HG03378 (cell line): Measurements from ENCODE around the gene FGF9.

Experiments used
- ATAC-seq: cut with Tn5 transposase; IDR thresholded peaks from one replicate; pipeline ENCODE4 v1.9.1; 2021; ENCODE audit warnings: mild to moderate bottlenecking, moderate library complexity; ENCODE audit not compliant: unreplicated experiment

The FGF9 gene

GRCh38 chr13:21673789-21674489, 3.1 kb downstream of the FGF9 start:
- ATAC-seq: no peak

- ATAC-seq: no peak
Observed at GRCh38 chr13:21674490-21675009, 3.7 kb downstream of the FGF9 start.

- ATAC-seq: no peak
Observed at GRCh38 chr13:21675095-21675991, 4.5 kb downstream of the FGF9 start.

- no peak for ATAC-seq
Observed at GRCh38 chr13:21676611-21677021, 5.7 kb downstream of the FGF9 start.

- ATAC-seq: no peak
Observed at GRCh38 chr13:21677075-21677623, 6.3 kb downstream of the FGF9 start.

- ATAC-seq: no peak
Observed at GRCh38 chr13:21683034-21683733, 12.3 kb downstream of the FGF9 start.

GRCh38 chr13:21684576-21684975, 13.7 kb downstream of the FGF9 start:
- no peak for ATAC-seq

GRCh38 chr13:21685485-21686064, 14.7 kb downstream of the FGF9 start:
- ATAC-seq: no peak

- ATAC-seq: peak; percentile 97
Observed at GRCh38 chr13:21686751-21687391, 16.0 kb downstream of the FGF9 start.

GRCh38 chr13:21688056-21688455, 17.2 kb downstream of the FGF9 start:
- no peak for ATAC-seq

- ATAC-seq: no peak
Observed at GRCh38 chr13:21689097-21689496, 18.2 kb downstream of the FGF9 start.

- no peak for ATAC-seq
Observed at GRCh38 chr13:21690955-21691354, 20.1 kb downstream of the FGF9 start.

- no peak for ATAC-seq
Observed at GRCh38 chr13:21691500-21691899, 20.6 kb downstream of the FGF9 start.

- no peak for ATAC-seq
Observed at GRCh38 chr13:21691928-21692327, 21.1 kb downstream of the FGF9 start.

GRCh38 chr13:21694831-21695230, 24.0 kb downstream of the FGF9 start:
- no peak for ATAC-seq

GRCh38 chr13:21695546-21695945, 24.7 kb downstream of the FGF9 start:
- ATAC-seq: no peak

GRCh38 chr13:21696865-21697448, 26.1 kb downstream of the FGF9 start:
- no peak for ATAC-seq

GRCh38 chr13:21698817-21699679, 28.2 kb downstream of the FGF9 start:
- ATAC-seq: no peak

GRCh38 chr13:21701460-21701859, 30.6 kb downstream of the FGF9 start:
- ATAC-seq: no peak
